HCT116 (cell line): Measurements from ENCODE around the gene SNAP47. TPM values are rescaled to one million over a fixed set of nuclear protein-coding genes. Genes with fewer than 3 reads are reported as not detected.

ENCODE experiments used
- ATAC-seq: fragments of 200-7000 bp; cut with Tn5 transposase; 2 replicates; pipeline ENCODE4 v1.9.1; 2020; ENCODE audit warnings: mild to moderate bottlenecking, moderate library complexity
- BruUV-seq: library from RNA; stranded (reverse); fragments of 400-500 nt; replicated peaks from 2 replicates; lab custom pipeline; 2021; lab: Mats Ljungman, UMichigan
- CTCF ChIA-PET: fragments of 300-600 bp; sonication (Branson Sonifier 250); formaldehyde crosslinking; loops from one replicate; lab custom pipeline; 2021; ENCODE audit warnings: antibody characterized with exemption; lab: Charles Lee
- POLR2A ChIA-PET: fragments of 300-600, 350-600 bp; sonication (Branson Sonifier 250); formaldehyde crosslinking; loops from one replicate; lab custom pipeline; 2021; ENCODE audit warnings: antibody characterized with exemption; lab: Charles Lee
- RAD21 ChIA-PET, 2 experiments: fragments of 300-600 bp; sonication (Branson Sonifier 250); formaldehyde crosslinking; loops; one replicate each; lab custom pipeline; 2023; ENCODE audit warnings: low total read pairs in 2 of 2; ENCODE audit not compliant: uncharacterized antibody in 2 of 2, unreplicated experiment in 2 of 2, low non-redundant PET in 1 of 2; lab: Charles Lee
- DNase-seq: peaks from one replicate; pipeline ENCODE4 v3.0.0-alpha.2; 2010; ENCODE audit warnings: low read depth, low spot score
- H2AFZ ChIP-seq: fragments of 200-600 bp; shearing (Covaris generic), sonication (generic); 2 replicates; pipeline ENCODE4 v1.6.1; 2017; ENCODE audit warnings: low read depth, mixed run types, mixed read lengths, antibody characterized with exemption, low read length; ENCODE audit not compliant: poor library complexity, severe bottlenecking
- H3K27ac ChIP-seq: 2 replicates; pipeline ENCODE4 v1.5.1; 2012; ENCODE audit warnings: low read depth, low read length
- H3K27me3 ChIP-seq: fragments of 200-600 bp; sonication (generic); 2 replicates; pipeline ENCODE4 v1.6.1; 2016; ENCODE audit warnings: mixed run types, low read length, mixed read lengths; ENCODE audit not compliant: insufficient read depth
- H3K36me3 ChIP-seq, 2 experiments: fragments of 200-500 bp in 1 of 2; fragments of 200-600 bp in 1 of 2; sonication (Bioruptor generic) in 1 of 2; sonication (generic) in 1 of 2; 2 replicates each; pipeline versions ENCODE4 v1.5.1 to v1.6.1; 2014 to 2016; ENCODE audit warnings: low read length in 2 of 2, inconsistent platforms in 1 of 2, mixed read lengths in 1 of 2, mixed run types in 1 of 2; ENCODE audit not compliant: insufficient read depth in 2 of 2, control insufficient read depth in 1 of 2
- H3K4me1 ChIP-seq, 2 experiments: fragments of 200-600 bp in 1 of 2; sonication (generic) in 1 of 2; 2 replicates each; pipeline versions ENCODE4 v1.5.1 to v1.6.1; 2012 to 2017; ENCODE audit warnings: low read length in 2 of 2, inconsistent platforms in 1 of 2, mild to moderate bottlenecking in 1 of 2, mixed read lengths in 1 of 2, mixed run types in 1 of 2, moderate library complexity in 1 of 2; ENCODE audit not compliant: insufficient read depth in 2 of 2, control insufficient read depth in 1 of 2
- H3K4me2 ChIP-seq: fragments of 200-600 bp; sonication (generic); 2 replicates; pipeline ENCODE4 v1.6.1; 2017; ENCODE audit warnings: mixed run types, low read length, mixed read lengths
- H3K4me3 ChIP-seq, 2 experiments: fragments of 200-600 bp in 1 of 2; sonication (generic) in 1 of 2; replicated peaks in 1 of 2; 2 replicates each; pipeline ENCODE4 v1.5.1; 2011 to 2016; ENCODE audit warnings: low read length in 2 of 2, control low read depth in 1 of 2, low read depth in 1 of 2, mild to moderate bottlenecking in 1 of 2, mixed read lengths in 1 of 2, mixed run types in 1 of 2
- H3K79me2 ChIP-seq: fragments of 200-600 bp; sonication (generic); 2 replicates; pipeline ENCODE4 v1.6.1; 2017; ENCODE audit warnings: mild to moderate bottlenecking, mixed run types, low read length, moderate library complexity, mixed read lengths; ENCODE audit not compliant: insufficient read depth
- H3K9ac ChIP-seq: fragments of 200-600 bp; sonication (generic); 2 replicates; pipeline ENCODE4 v1.6.1; 2016; ENCODE audit warnings: low read length, mixed read lengths
- H3K9me2 ChIP-seq: fragments of 200-600 bp; sonication (generic), shearing (Covaris generic); 2 replicates; pipeline ENCODE4 v1.6.1; 2017; ENCODE audit warnings: mixed run types, mild to moderate bottlenecking, moderate library complexity; ENCODE audit not compliant: insufficient read depth
- H3K9me3 ChIP-seq, 2 experiments: fragments of 200-500 bp in 1 of 2; fragments of 200-600 bp in 1 of 2; sonication (Bioruptor generic) in 1 of 2; sonication (generic) in 1 of 2; 2 replicates each; pipeline ENCODE4 v1.6.1; 2014 to 2017; ENCODE audit warnings: low read length in 2 of 2, mixed read lengths in 2 of 2, inconsistent platforms in 1 of 2, low read depth in 1 of 2, mild to moderate bottlenecking in 1 of 2, mixed run types in 1 of 2, moderate library complexity in 1 of 2; ENCODE audit not compliant: control insufficient read depth in 1 of 2, insufficient read depth in 1 of 2
- H4K20me1 ChIP-seq: fragments of 200-600 bp; sonication (generic), shearing (Covaris generic); 2 replicates; pipeline ENCODE4 v1.6.1; 2017; ENCODE audit warnings: mixed run types, mild to moderate bottlenecking, moderate library complexity; ENCODE audit not compliant: insufficient read depth
- ATF3 ChIP-seq: IDR thresholded peaks from 2 replicates; pipeline ENCODE4 v1.6.1; 2012
- CBX3 ChIP-seq: IDR thresholded peaks from 2 replicates; pipeline ENCODE4 v1.6.1; 2012; ENCODE audit warnings: low read depth
- CEBPB ChIP-seq: IDR thresholded peaks from 2 replicates; pipeline ENCODE4 v1.6.1; 2012; ENCODE audit warnings: low read depth
- ELF1 ChIP-seq: IDR thresholded peaks from 2 replicates; pipeline ENCODE4 v1.6.1; 2012; ENCODE audit warnings: low read depth, borderline replicate concordance
- EZH2 ChIP-seq: fragments of 200-600 bp; sonication (generic); IDR thresholded peaks from 2 replicates; pipeline ENCODE4 v1.6.1; 2017; ENCODE audit warnings: antibody characterized with exemption, mixed run types
- FOSL1 ChIP-seq: IDR thresholded peaks from 2 replicates; pipeline ENCODE4 v1.6.1; 2012; ENCODE audit warnings: low read depth
- JUND ChIP-seq: IDR thresholded peaks from 2 replicates; pipeline ENCODE4 v1.6.1; 2012
- MAX ChIP-seq: IDR thresholded peaks from 2 replicates; pipeline ENCODE4 v1.6.1; 2012
- POLR2AphosphoS5 ChIP-seq: IDR thresholded peaks from 2 replicates; pipeline ENCODE4 v1.6.1; 2011; ENCODE audit warnings: mild to moderate bottlenecking, low read depth, low read length, moderate library complexity
- RAD21 ChIP-seq: IDR thresholded peaks from 2 replicates; pipeline ENCODE4 v1.6.1; 2012; ENCODE audit warnings: low read depth, mild to moderate bottlenecking
- REST ChIP-seq: IDR thresholded peaks from 2 replicates; pipeline ENCODE4 v1.6.1; 2012; ENCODE audit warnings: low read depth
- SIN3A ChIP-seq: IDR thresholded peaks from 2 replicates; pipeline ENCODE4 v1.6.1; 2012; ENCODE audit warnings: low read depth
- SP1 ChIP-seq: IDR thresholded peaks from 2 replicates; pipeline ENCODE4 v1.6.1; 2012; ENCODE audit warnings: low read depth
- TCF7L2 ChIP-seq: IDR thresholded peaks from 2 replicates; pipeline ENCODE4 v1.7.0; 2011; ENCODE audit warnings: borderline replicate concordance, inconsistent platforms; ENCODE audit not compliant: insufficient read depth, insufficient read length; ENCODE audit errors: extremely low read depth
- ZFX ChIP-seq: fragments of 450-650 bp; IDR thresholded peaks from 2 replicates; pipeline ENCODE4 v1.6.1; 2017
- ZNF274 ChIP-seq: fragments of 200-500 bp; sonication (Bioruptor generic); IDR thresholded peaks from 2 replicates; pipeline ENCODE4 v1.6.1; 2014; ENCODE audit warnings: mild to moderate bottlenecking, low read depth, low read length, inconsistent platforms
- intact Hi-C: fragments of 100-400 bp; cut with micrococcal nuclease; formaldehyde crosslinking; loops from 2 replicates; pipeline ENCODE4 v1.10.0; 2022
- total RNA-seq: library from RNA; stranded (reverse); gene quantifications from one replicate; pipeline ENCODE4 v1.2.1, GENCODE V29; 2021; ENCODE audit not compliant: unreplicated experiment

The SNAP47 gene
- total RNA-seq, 1 experiment from 2014 or later: 37.9 TPM

DNA sequence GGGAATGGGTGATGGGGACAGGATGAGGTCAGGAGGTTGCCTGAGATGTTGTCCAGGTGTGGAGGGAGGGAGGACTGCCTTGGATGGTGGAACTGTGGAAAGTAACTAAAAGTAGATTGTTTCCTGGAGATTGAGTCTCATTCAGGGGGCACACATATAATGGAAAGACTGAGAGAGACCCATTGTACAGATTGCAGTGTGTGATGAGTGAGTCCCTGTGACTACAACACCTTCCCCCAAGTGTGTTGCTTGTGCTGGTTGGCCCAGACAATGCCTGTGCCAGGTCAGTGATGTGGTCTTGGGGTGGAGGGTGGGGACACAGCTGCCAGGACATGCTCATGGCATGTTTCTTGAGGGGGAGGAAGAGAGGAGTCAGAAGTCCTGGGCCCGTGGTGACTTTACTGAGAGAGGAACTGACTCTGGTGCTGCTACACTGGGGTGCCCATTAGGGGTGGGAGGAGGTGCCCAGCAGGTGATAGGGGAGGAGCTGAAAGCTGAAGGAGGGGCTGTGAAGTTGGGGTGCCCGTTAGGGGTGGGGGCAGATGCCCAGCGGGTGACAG is 5.2 kb downstream of the SNAP47 start:
- intact Hi-C loops: no loop called here
- no peak overlapping the region for H3K27ac ChIP-seq
- no peaks in the 10 kb centered on the region for H3K9me3 ChIP-seq
- peaks cover 8 to 9% of the 10 kb centered on the region in 2 experiments for H3K4me1 ChIP-seq
- no peaks in the 10 kb centered on the region for H3K27me3 ChIP-seq
- no peak overlapping the region for H3K4me2 ChIP-seq
- H4K20me1 ChIP-seq: no peaks in the 10 kb centered on the region
- ATAC-seq (no peak), DNase-seq (no peak)
- TF ChIP-seq POLR2AphosphoS5 (no peak), REST (no peak), CBX3 (no peak), CEBPB (no peak), FOSL1 (no peak), ELF1 (no peak), SP1 (no peak), EZH2 (no peak), SIN3A (no peak), ZFX (no peak), MAX (no peak), TCF7L2 (no peak), ATF3 (no peak), RAD21 (no peak), JUND (no peak), ZNF274 (no peak)
- ChIA-PET POLR2A (no interaction called here), CTCF (no interaction called here), RAD21 (no interaction called here)
- H3K79me2 ChIP-seq: peaks cover 94% of the 10 kb centered on the region
- H3K9me2 ChIP-seq: no peaks in the 10 kb centered on the region
- H3K9ac ChIP-seq: no peak overlapping the region
- no peaks in the 10 kb centered on the region; a peak in 1 of 4 replicates for H3K36me3 ChIP-seq
- no peak overlapping the region for H3K4me3 ChIP-seq
- H2AFZ ChIP-seq: no peak overlapping the region
- no TSS peak for BruUV-seq
